HG03378 (cell line): ENCODE results near the gene ZBTB20.

ENCODE experiments used
- ATAC-seq: cut with Tn5 transposase; IDR thresholded peaks from one replicate; pipeline ENCODE4 v1.9.1; 2021; ENCODE audit warnings: mild to moderate bottlenecking, moderate library complexity; ENCODE audit not compliant: unreplicated experiment

The ZBTB20 gene

DNA sequence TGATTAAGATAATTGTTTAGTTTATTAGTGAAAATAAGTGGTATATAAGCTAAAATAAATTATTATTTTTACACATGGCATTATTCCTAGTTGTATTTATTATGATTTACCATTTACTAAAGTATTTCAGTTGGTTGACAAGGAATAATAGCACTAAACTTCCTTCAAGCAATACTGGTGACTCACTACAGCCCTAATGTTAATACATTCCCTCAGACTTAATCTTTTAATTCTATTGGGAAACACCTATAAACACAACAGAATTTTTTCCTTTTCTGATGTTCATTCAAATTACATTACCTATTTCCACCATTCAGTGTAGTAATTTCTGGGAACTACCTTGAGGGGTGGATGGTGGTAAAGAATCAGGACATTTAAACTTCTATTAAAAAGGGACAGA is 589.3 kb downstream of the ZBTB20 start:
- ATAC-seq, result no peak

- ATAC-seq, result no peak
These were observed 590.4 kb downstream of the ZBTB20 start for GRCh38 chr3:114556657-114557213.

DNA sequence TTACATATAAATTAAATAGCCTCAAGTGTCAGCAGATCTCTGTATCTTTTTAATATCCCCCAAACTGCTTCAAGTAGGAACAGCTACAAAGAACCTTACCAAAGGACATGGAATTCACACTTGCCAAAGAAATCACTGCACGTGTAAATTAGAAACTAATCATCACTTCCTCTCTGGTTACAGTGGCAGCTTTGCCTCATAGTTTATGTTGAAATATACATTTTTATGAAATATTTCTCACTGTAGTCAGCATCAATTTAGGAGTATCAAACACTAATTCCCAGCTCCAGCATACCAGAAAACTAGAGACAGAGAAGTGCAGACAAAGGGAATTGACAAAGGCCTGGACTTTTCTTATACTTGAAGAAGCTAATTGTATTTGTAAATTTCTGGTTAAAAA is 592.4 kb downstream of the ZBTB20 start:
- ATAC-seq, result no peak

- ATAC-seq, result no peak
These were observed 593.0 kb downstream of the ZBTB20 start for GRCh38 chr3:114553949-114554593.

DNA sequence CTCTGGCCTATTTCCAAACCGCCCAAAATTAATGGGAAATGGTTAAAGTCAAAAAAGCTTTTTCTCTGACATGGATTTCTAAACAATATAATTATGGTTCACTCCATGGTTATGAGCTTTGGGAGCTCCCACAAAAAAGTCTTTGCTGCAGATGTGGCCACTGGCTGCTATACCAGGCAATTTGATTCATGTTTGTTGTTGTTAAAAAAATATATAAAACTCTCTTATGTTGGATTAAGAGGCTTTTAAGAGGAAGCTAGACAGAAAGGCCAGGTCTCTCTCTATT is 594.6 kb downstream of the ZBTB20 start:
- ATAC-seq, result no peak

DNA sequence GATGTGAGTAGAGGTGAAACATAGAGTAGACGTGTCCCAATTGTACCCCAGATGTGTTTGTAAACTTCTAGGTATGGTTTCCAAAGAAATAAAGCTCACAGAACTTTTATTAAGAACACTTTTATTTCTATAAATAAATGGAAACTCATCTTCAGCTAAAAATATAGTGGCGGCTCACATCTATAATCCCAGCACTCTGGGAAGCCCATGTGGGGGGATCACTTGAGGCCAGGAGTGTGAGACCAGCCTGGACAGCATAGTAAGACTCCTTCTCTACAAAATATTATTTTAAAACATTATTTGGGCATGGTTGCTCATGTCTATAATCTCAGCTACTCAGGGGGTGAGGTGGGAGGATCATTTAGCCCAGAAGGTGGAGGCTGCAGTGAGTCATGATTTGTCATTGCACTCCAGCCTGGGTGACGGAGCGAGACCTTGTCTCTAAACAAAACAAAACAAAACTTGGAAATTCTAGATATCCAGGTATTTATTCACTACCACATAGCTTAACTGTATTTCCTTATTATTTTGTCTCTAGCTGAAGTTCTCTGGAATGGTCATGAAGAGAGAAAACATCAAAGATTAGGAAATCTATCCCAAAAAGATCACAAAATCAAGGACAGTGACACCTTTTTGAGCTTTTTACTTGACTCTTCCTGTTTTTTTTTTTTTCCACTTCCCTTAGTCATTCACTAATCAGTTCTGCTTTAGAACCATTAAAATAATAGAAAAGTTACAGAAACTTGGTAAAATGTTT is 595.1 kb downstream of the ZBTB20 start:
- ATAC-seq, result no peak

DNA sequence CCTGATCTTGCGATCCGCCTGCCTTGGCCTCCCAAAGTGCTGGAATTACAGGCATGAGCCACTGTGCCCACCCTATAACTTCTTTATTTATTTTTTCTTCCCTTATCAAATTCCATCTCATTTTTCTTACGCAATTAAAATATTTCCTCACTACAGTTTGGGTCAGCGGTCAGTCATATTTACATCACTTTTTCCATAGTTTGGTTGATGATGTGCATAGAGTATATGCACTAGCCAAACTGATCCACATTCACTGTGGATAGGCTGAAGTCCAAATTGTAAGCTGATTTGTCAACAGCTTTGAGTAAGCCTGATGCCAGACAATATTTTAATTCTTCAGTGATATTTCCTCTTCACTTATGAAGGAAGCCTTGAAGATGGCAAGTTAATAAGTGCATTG is 596.9 kb downstream of the ZBTB20 start:
- ATAC-seq, result no peak

- ATAC-seq, result no peak
These were observed 601.9 kb downstream of the ZBTB20 start for GRCh38 chr3:114545193-114545592.

DNA sequence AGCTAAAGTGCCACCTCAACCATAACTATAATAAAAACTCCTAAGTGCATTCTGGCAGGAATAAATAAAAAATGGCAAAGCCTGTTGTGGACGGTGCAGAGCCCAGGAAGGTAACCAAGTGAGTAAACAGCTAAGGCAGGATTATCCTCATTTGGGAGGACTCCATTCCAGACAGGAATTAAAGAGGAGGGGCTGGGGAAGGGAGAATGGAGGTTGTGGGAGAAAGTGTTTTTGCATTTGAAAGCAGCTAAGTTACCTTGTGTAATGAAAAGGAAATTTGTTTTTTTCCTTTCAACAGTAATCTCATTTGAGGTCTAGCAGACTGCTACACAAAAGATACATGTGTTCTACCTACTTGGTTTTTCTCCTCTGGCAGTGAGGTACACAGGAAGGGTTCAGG is 604.7 kb downstream of the ZBTB20 start:
- ATAC-seq, result no peak

DNA sequence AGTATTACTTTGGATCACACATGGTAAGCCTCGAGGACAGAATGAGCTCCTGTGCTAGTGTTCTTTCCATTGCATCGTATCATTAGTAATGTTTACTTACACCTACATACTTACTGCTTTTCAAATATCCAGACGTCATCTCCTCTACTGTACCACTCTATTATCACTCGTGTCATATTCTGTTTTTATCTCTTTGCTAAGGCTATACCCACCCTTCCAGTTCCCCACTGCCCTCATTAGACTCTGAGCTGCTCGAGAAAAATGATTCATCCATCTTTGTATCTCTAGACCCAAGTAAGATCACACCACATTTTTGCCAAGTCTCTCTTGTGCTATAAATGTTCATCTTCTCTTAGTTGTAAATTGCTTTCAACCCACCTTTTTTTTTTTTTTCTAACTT is 607.6 kb downstream of the ZBTB20 start:
- ATAC-seq, result no peak

- no peak for ATAC-seq
These were observed 608.9 kb downstream of the ZBTB20 start for GRCh38 chr3:114538211-114538610.

- ATAC-seq, result no peak
These were observed 618.6 kb downstream of the ZBTB20 start for GRCh38 chr3:114528517-114528916.

DNA sequence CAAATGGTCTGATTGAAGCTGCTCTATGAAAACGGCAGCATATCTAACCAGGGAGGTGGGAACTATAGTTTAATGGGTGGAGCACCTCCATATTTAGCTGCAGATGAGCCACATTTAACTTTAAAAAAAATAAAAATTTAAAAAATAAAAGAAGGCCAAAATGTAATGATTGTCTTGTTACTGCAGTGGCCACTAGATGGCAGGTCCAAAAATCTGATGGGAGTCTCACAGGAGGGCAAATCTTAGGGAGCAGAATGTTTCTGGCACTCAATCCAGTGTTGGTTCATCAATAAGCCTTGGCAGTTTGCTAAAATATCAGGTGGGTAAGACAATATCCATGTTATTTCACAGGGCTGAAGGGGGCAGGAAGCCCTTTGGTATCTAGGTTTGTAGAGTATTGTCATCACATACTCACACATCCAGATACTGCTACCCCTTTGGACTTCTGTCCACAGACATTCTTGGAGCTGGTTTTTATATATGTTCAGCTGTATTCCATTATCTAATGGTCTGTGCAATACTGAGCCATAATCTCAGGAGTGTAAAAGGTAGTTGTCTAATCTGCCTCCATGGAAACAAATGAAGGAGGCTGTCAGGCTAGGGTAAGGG is 619.9 kb downstream of the ZBTB20 start:
- no peak for ATAC-seq

DNA sequence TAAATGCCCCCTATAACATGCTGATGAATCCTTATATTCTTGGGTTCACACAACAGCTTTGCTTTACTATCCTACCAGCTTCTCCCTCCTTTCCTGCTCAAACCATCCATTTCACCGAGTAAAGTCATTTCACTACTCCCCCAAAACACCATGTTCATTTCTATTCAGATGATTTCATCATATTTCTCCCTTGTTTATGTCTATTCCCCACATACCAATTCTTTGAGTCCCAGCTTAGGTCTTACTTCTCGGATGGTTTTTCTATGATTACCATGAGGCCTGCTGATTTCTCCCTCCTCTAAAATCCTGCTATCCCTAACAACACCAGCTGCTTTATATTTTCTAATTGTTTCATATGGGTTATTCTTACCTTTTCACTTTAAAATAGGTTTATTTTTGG is 621.8 kb downstream of the ZBTB20 start:
- no peak for ATAC-seq

DNA sequence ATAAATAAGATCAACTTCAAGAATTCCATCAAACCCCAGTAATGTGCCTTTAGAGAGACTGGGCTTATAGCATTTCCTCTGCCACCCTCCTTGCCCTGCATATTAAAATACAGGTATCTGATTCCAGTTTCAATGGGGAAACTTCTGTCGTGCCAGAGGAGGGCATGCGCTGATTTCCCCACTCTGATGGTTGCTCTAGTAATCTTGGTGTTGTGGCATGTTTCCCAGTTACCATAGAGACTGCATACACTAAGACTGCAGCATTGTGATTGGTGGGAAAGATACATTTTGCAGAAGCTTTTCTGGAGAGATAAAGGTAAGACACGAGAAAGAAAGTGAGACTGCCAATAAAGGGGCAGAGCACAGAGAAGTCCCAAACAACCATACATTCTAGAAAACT is 627.7 kb downstream of the ZBTB20 start:
- no peak for ATAC-seq

GRCh38 chr3:114518206-114518808 is 628.8 kb downstream of the ZBTB20 start:
- no peak for ATAC-seq

- ATAC-seq, result no peak
These were observed 636.9 kb downstream of the ZBTB20 start for GRCh38 chr3:114510201-114510600.

- no peak for ATAC-seq
These were observed 637.3 kb downstream of the ZBTB20 start for GRCh38 chr3:114509756-114510155.

- ATAC-seq, result no peak
These were observed 638.1 kb downstream of the ZBTB20 start for GRCh38 chr3:114508976-114509375.

- no peak for ATAC-seq
These were observed 638.9 kb downstream of the ZBTB20 start for GRCh38 chr3:114508208-114508607.

- no peak for ATAC-seq
These were observed 640.3 kb downstream of the ZBTB20 start for GRCh38 chr3:114506591-114507300.
